H1 (cell line): ENCODE data around the gene SPTB. TPM values are rescaled to one million over a fixed set of nuclear protein-coding genes. Genes with fewer than 3 reads are reported as not detected.

Experiments
- CTCF ChIA-PET: fragments of 300-600 bp; sonication (Branson Sonifier 250); formaldehyde crosslinking; loops from one replicate; lab custom pipeline; 2021; ENCODE audit not compliant: partially characterized antibody; lab: Charles Lee
- POLR2A ChIA-PET: fragments of 300-600 bp; sonication (Branson Sonifier 250); formaldehyde crosslinking; loops from one replicate; lab custom pipeline; 2021; ENCODE audit warnings: inconsistent platforms; ENCODE audit not compliant: partially characterized antibody; lab: Charles Lee
- DNase-seq, 2 experiments: peaks; one replicate each; pipeline versions ENCODE4 v3.0.0 to v3.0.0-alpha.2; 2010 to 2022; ENCODE audit warnings: low spot score in 2 of 2, low read depth in 1 of 2, mixed read lengths in 1 of 2
- FAIRE-seq: peaks from 2 replicates; lab custom pipeline; 2011; peaks lifted over from hg19 to GRCh38; lab: Jason Lieb, UNC
- H2AFZ ChIP-seq: 2 replicates; pipeline ENCODE4 v1.8.1; 2012; ENCODE audit warnings: low read length, inconsistent platforms
- H2AK5ac ChIP-seq: 2 replicates; pipeline ENCODE4 v1.6.1; 2013; ENCODE audit warnings: low read depth, low read length
- H2BK120ac ChIP-seq: replicated peaks from 2 replicates; pipeline ENCODE3; 2013; ENCODE audit warnings: low read depth, low read length, inconsistent platforms
- H2BK12ac ChIP-seq: 2 replicates; pipeline ENCODE4 v1.6.1; 2013; ENCODE audit warnings: low read depth, low read length
- H2BK15ac ChIP-seq: 2 replicates; pipeline ENCODE4 v1.6.1; 2013; ENCODE audit warnings: low read length
- H2BK20ac ChIP-seq: 2 replicates; pipeline ENCODE4 v1.6.1; 2013; ENCODE audit warnings: low read length
- H2BK5ac ChIP-seq: 2 replicates; pipeline ENCODE4 v1.6.1; 2013; ENCODE audit warnings: low read depth, low read length
- H3K14ac ChIP-seq: 2 replicates; pipeline ENCODE4 v1.6.1; 2013; ENCODE audit warnings: inconsistent platforms; ENCODE audit not compliant: insufficient read length
- H3K18ac ChIP-seq: 2 replicates; pipeline ENCODE4 v1.6.1; 2013; ENCODE audit warnings: low read length; ENCODE audit errors: extremely low read depth
- H3K23ac ChIP-seq: 2 replicates; pipeline ENCODE4 v1.6.1; 2013; ENCODE audit warnings: inconsistent platforms; ENCODE audit not compliant: insufficient read length
- H3K23me2 ChIP-seq: 2 replicates; pipeline ENCODE4 v1.6.1; 2013; ENCODE audit warnings: low read depth, low read length
- H3K27ac ChIP-seq: 2 replicates; pipeline ENCODE4 v1.6.1; 2011; ENCODE audit warnings: low read depth, low read length, inconsistent platforms
- H3K27me3 ChIP-seq, 4 experiments: replicated peaks in 1 of 4; 1 replicate in 1 of 4; 2 replicates in 3 of 4; pipeline versions ENCODE4 v1.6.1 to v1.8.1; 2011 to 2013; ENCODE audit warnings: low read length in 3 of 4, mild to moderate bottlenecking in 3 of 4, inconsistent platforms in 2 of 4, mixed read lengths in 2 of 4, moderate library complexity in 1 of 4; ENCODE audit not compliant: control insufficient read depth in 3 of 4, insufficient read depth in 3 of 4; ENCODE audit errors: extremely low read depth in 1 of 4
- H3K36me3 ChIP-seq, 4 experiments: 2 replicates each; pipeline versions ENCODE4 v1.6.1 to v1.8.1; 2011 to 2013; ENCODE audit warnings: mild to moderate bottlenecking in 4 of 4, low read length in 3 of 4, moderate library complexity in 2 of 4, control low read depth in 1 of 4, inconsistent platforms in 1 of 4; ENCODE audit not compliant: insufficient read depth in 4 of 4, control insufficient read depth in 2 of 4
- H3K4ac ChIP-seq: replicated peaks from 2 replicates; pipeline ENCODE3; 2013; ENCODE audit warnings: low read length, low read depth, mixed read lengths, inconsistent platforms; ENCODE audit not compliant: insufficient read length
- H3K4me1 ChIP-seq, 4 experiments: replicated peaks in 1 of 4; 1 replicate in 1 of 4; 2 replicates in 3 of 4; pipeline versions ENCODE4 v1.6.1 to v1.8.1; 2011 to 2013; ENCODE audit warnings: low read length in 3 of 4, inconsistent platforms in 2 of 4, mixed read lengths in 1 of 4; ENCODE audit not compliant: insufficient read depth in 4 of 4, control insufficient read depth in 3 of 4
- H3K4me2 ChIP-seq, 2 experiments: 2 replicates each; pipeline versions ENCODE4 v1.6.1 to v1.8.1; 2011 to 2013; ENCODE audit warnings: low read depth in 2 of 2, low read length in 2 of 2, control low read depth in 1 of 2, inconsistent platforms in 1 of 2, mild to moderate bottlenecking in 1 of 2; ENCODE audit not compliant: insufficient read depth in 1 of 2
- H3K4me3 ChIP-seq, 4 experiments: fragments of 200-600, 300-600 bp in 1 of 4; sonication (generic), shearing (Covaris generic), sonication (Bioruptor Twin) in 1 of 4; 2 replicates each; pipeline versions ENCODE4 v1.5.1 to v1.8.1; 2011 to 2016; ENCODE audit warnings: low read length in 4 of 4, low read depth in 3 of 4, control low read depth in 2 of 4, inconsistent platforms in 2 of 4, mild to moderate bottlenecking in 2 of 4, mixed read lengths in 1 of 4, moderate library complexity in 1 of 4; ENCODE audit not compliant: insufficient read depth in 2 of 4; ENCODE audit errors: extremely low read depth in 1 of 4
- H3K56ac ChIP-seq: replicated peaks from 2 replicates; pipeline ENCODE3; 2013; ENCODE audit warnings: low read depth, mild to moderate bottlenecking, mixed read lengths, low read length, inconsistent platforms; ENCODE audit not compliant: insufficient read length
- H3K79me1 ChIP-seq: 2 replicates; pipeline ENCODE4 v1.6.1; 2013; ENCODE audit warnings: low read depth, low read length, control low read depth
- H3K79me2 ChIP-seq, 2 experiments: 2 replicates each; pipeline versions ENCODE4 v1.6.1 to v1.8.1; 2012 to 2013; ENCODE audit warnings: low read length in 2 of 2, mild to moderate bottlenecking in 2 of 2, inconsistent platforms in 1 of 2; ENCODE audit not compliant: insufficient read depth in 2 of 2, control insufficient read depth in 1 of 2
- H3K9ac ChIP-seq, 4 experiments: replicated peaks in 1 of 4; 1 replicate in 1 of 4; 2 replicates in 3 of 4; pipeline versions ENCODE4 v1.6.1 to v1.8.1; 2011 to 2013; ENCODE audit warnings: low read depth in 3 of 4, low read length in 3 of 4, control low read depth in 2 of 4, mild to moderate bottlenecking in 2 of 4, moderate library complexity in 2 of 4, inconsistent platforms in 1 of 4; ENCODE audit errors: extremely low read depth in 1 of 4
- H3K9me3 ChIP-seq, 2 experiments: 2 replicates each; pipeline versions ENCODE4 v1.6.1 to v1.8.1; 2012 to 2013; ENCODE audit warnings: mild to moderate bottlenecking in 2 of 2, moderate library complexity in 2 of 2, control low read depth in 1 of 2, inconsistent platforms in 1 of 2, low read depth in 1 of 2, low read length in 1 of 2, mixed read lengths in 1 of 2; ENCODE audit not compliant: insufficient read depth in 2 of 2
- H4K20me1 ChIP-seq, 2 experiments: replicated peaks in 1 of 2; 2 replicates each; pipeline versions ENCODE3 to v1.8.1; 2011 to 2013; ENCODE audit warnings: inconsistent platforms in 2 of 2, low read length in 2 of 2, mild to moderate bottlenecking in 1 of 2; ENCODE audit not compliant: insufficient read depth in 2 of 2, control insufficient read depth in 1 of 2
- H4K5ac ChIP-seq: 2 replicates; pipeline ENCODE4 v1.6.1; 2013; ENCODE audit warnings: low read length, low read depth, mixed read lengths, inconsistent platforms; ENCODE audit not compliant: insufficient read length
- H4K8ac ChIP-seq: 2 replicates; pipeline ENCODE4 v1.8.0; 2013; ENCODE audit warnings: mild to moderate bottlenecking, moderate library complexity, low read length, inconsistent platforms; ENCODE audit not compliant: insufficient read depth; ENCODE audit errors: extremely low read depth
- H4K91ac ChIP-seq: replicated peaks from 2 replicates; pipeline ENCODE3; 2013; ENCODE audit warnings: low read length, mixed read lengths, inconsistent platforms; ENCODE audit not compliant: insufficient read length
- ATF2 ChIP-seq: IDR thresholded peaks from 2 replicates; pipeline ENCODE4 v1.6.1; 2012; ENCODE audit warnings: low read length, inconsistent platforms
- EZH2 ChIP-seq: fragments of 200-600 bp; sonication (generic); IDR thresholded peaks from 2 replicates; pipeline ENCODE4 v1.7.1; 2012; ENCODE audit warnings: low read depth, mild to moderate bottlenecking, moderate library complexity, low read length, inconsistent platforms; ENCODE audit not compliant: severe bottlenecking
- GABPA ChIP-seq: IDR thresholded peaks from 2 replicates; pipeline ENCODE4 v1.6.1; 2011; ENCODE audit warnings: mild to moderate bottlenecking, low read length, moderate library complexity, borderline replicate concordance; ENCODE audit not compliant: insufficient read depth
- HDAC2 ChIP-seq, 2 experiments: fragments of 300-600 bp in 1 of 2; sonication (generic) in 1 of 2; IDR thresholded peaks; 2 replicates each; pipeline ENCODE4 v1.6.1; 2011 to 2012; ENCODE audit warnings: low read depth in 2 of 2, low read length in 2 of 2, mild to moderate bottlenecking in 2 of 2, moderate library complexity in 2 of 2, borderline replicate concordance in 1 of 2, inconsistent platforms in 1 of 2
- KDM1A ChIP-seq: fragments of 200-600, 300-600 bp; sonication (generic); IDR thresholded peaks from 2 replicates; pipeline ENCODE4 v1.7.1; 2016; ENCODE audit warnings: mild to moderate bottlenecking, low read length, borderline replicate concordance
- KDM5A ChIP-seq: fragments of 200-600 bp; IDR thresholded peaks from 2 replicates; pipeline ENCODE4 v1.7.1; 2012; ENCODE audit warnings: mild to moderate bottlenecking, low read length, inconsistent platforms, mixed read lengths
- RNF2 ChIP-seq: fragments of 200-900, 300-1000 bp; sonication (generic); IDR thresholded peaks from 2 replicates; pipeline ENCODE4 v1.7.1; 2016; ENCODE audit warnings: borderline replicate concordance, low read depth, mild to moderate bottlenecking, antibody characterized with exemption, low read length; ENCODE audit not compliant: poor library complexity, severe bottlenecking; ENCODE audit errors: missing control alignments
- TCF12 ChIP-seq: IDR thresholded peaks from 2 replicates; pipeline ENCODE4 v1.6.1; 2011; ENCODE audit warnings: low read depth, mild to moderate bottlenecking, low read length
- WGBS, 2 experiments: shearing (Covaris generic) in 1 of 2; methylation state at CpG; one replicate each; pipeline versions ENCODE4 v1.1.6 to v1.1.7; 2013 to 2015; ENCODE audit warnings: low lambda C conversion rate in 2 of 2, mixed read lengths in 2 of 2, inconsistent platforms in 1 of 2, low coverage in 1 of 2, missing lambda C conversion rate in 1 of 2; ENCODE audit not compliant: insufficient replicate concordance in 2 of 2, insufficient coverage in 1 of 2, insufficient read length in 1 of 2; ENCODE audit errors: extremely low coverage in 1 of 2, missing lambda C conversion rate in 1 of 2; 5-methylcytosine and 5-hydroxymethylcytosine counted together
- polyA plus RNA-seq, 7 experiments: library from polyadenylated mRNA; depleted of rRNA in 3 of 7; stranded (reverse) in 5 of 7; unstranded in 2 of 7; fragments of >200 nt in 5 of 7; fragments of 200-250 nt in 2 of 7; gene quantifications; 1 replicate in 5 of 7; 2 replicates in 1 of 7; 4 replicates in 1 of 7; pipeline versions ENCODE4 v1.2.1 to v1.2.3, GENCODE V29; 2011 to 2013; ENCODE audit warnings: missing spikeins in 2 of 7, mixed read lengths in 2 of 7
- total RNA-seq: library from RNA; stranded (reverse); fragmentation: NEBNext Ultra II Directional; extraction: Animal tissue kit (Norgen Biotek cat#: 25700); gene quantifications from 2 replicates; pipeline ENCODE4 v1.2.1, GENCODE V29; 2021
- TF ChIP-seq, protein P1 (sequence below): IDR thresholded peaks from 2 replicates; pipeline ENCODE4 v1.6.1; 2012; ENCODE audit warnings: inconsistent platforms

The SPTB gene
- total and polyA plus RNA-seq, 2 of the 8 experiments (the other 6 are each of a cell fraction or from before 2014, with no cell fraction given): 0.30 to 2.4 TPM

DNA sequence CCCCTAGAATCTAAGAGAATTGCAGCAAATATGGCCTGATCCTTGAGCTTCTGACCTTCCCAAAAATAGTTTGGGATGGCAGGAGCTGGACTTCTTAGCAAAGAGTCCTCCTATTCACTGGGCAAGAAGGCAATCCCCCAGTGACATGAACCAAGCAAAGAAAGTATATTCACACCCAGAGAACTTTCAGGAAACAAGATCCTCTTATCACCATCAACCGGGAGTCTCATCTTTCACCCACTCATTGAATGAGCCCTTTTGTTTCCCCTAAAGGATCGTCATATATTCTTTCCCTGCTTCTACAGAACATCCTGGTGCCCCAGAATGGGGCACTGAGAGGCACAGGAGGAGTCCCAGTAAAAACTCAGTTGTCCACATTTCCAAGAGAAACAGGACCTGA lies 19.7 kb downstream of the SPTB start:
- Histone ChIP-seq H4K5ac (no peak overlapping the region), H2AK5ac (no peak overlapping the region), H2BK12ac (no peak overlapping the region), H3K18ac (no peak overlapping the region), H3K79me2 (no peaks in the 10 kb centered on the region), H3K27me3 (no peaks in the 10 kb centered on the region), H3K9me3 (no peaks in the 10 kb centered on the region), H3K14ac (no peak overlapping the region), H3K4me1 (peaks cover 13 to 23% (median 17%) of the 10 kb centered on the region in 4 experiments), H3K79me1 (no peaks in the 10 kb centered on the region), H3K4me2 (no peak overlapping the region), H4K91ac (no peak overlapping the region), H3K4me3 (no peak overlapping the region), H3K56ac (no peak overlapping the region), H2AFZ (no peak overlapping the region), H3K36me3 (no peaks in the 10 kb centered on the region), H3K4ac (no peak overlapping the region), H2BK15ac (no peak overlapping the region), H3K23me2 (no peaks in the 10 kb centered on the region), H3K27ac (no peak overlapping the region), H4K8ac (no peak overlapping the region), H2BK20ac (no peak overlapping the region), H3K23ac (no peak overlapping the region), H3K9ac (no peak overlapping the region), H2BK5ac (no peak overlapping the region), H4K20me1 (no peaks in the 10 kb centered on the region), H2BK120ac (no peak overlapping the region)
- POLR2A ChIA-PET: interaction anchor here (1.3 kb wide), 1 partner anchor 14 kb away, joined by 3 read pairs; no protein-coding TSS in a partner anchor
- CTCF ChIA-PET: interaction anchor here (0.6 to 2.7 kb wide), 4 partner anchors 14 to 58 kb away, joined by 3 to 13 read pairs (median 9); no protein-coding TSS in a partner anchor
- no peak for TF ChIP-seq KDM1A
- no peak for TF ChIP-seq KDM5A
- TF ChIP-seq GABPA: no peak
- no peak for TF ChIP-seq HDAC2 (IDR thresholded peaks at IDR 0.05; ENCODE audit: borderline replicate concordance in 1 of 2, low read depth in 2 of 2, low read length in 2 of 2)
- TF ChIP-seq TCF12: no peak
- TF ChIP-seq ATF2: no peak
- TF ChIP-seq EZH2: no peak
- TF ChIP-seq, protein P1, sequence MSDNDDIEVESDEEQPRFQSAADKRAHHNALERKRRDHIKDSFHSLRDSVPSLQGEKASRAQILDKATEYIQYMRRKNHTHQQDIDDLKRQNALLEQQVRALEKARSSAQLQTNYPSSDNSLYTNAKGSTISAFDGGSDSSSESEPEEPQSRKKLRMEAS: no peak
- TF ChIP-seq RNF2: no peak
- WGBS, 2 experiments: 79% methylated on average over 2 of the region's 2 CpGs; no CpG with 5 or more reads in 1 of the 2 experiments
- DNase-seq: no peak
- no peak for FAIRE-seq
